ENCODE results near the gene SEZ6L2.
A peak's percentile ranks its signal among the peaks of the same experiment; 100 is the strongest.
"Not testable (repeated sequence)": the region's sequence is repeated elsewhere in the genome, so short reads cannot be mapped to it uniquely, and the experiment has no call there.

Gene SEZ6L2

GRCh38 chr16:29898804-29899515 is 390 bp downstream of the SEZ6L2 start:
- Histone ChIP-seq H3K9me3 (ENCODE audit: control insufficient read depth, insufficient read depth, low read length) (no peaks in the 10 kb centered on the region), H3K27ac (ENCODE audit: low read depth, low read length) (peak overlapping the region; percentile 89), H3K4me3 (ENCODE audit: low read depth, low read length) (peak overlapping the region; percentile 85)

GRCh38 chr16:29898135-29898803 is 1.1 kb downstream of the SEZ6L2 start:
- Histone ChIP-seq H3K27ac (ENCODE audit: low read depth, low read length) (peak overlapping the region; percentile 89), H3K27me3 (ENCODE audit: control insufficient read depth, insufficient read depth, low read length) (no peaks in the 10 kb centered on the region), H3K4me3 (ENCODE audit: low read depth, low read length) (peak overlapping the region; percentile 85), H3K9ac (ENCODE audit: low read depth, low read length) (peak overlapping the region; percentile 39; the same call in 1 of the 2 replicates), H3K4me1 (ENCODE audit: control insufficient read depth, insufficient read depth, low read length) (peaks cover 13% of the 10 kb centered on the region), H3K9me3 (ENCODE audit: control insufficient read depth, insufficient read depth, low read length) (no peaks in the 10 kb centered on the region), H3K36me3 (ENCODE audit: control insufficient read depth, insufficient read depth, low read length) (peaks cover 17% of the 10 kb centered on the region)

More at GRCh38 chr16:29898804-29899515, 390 bp downstream of the SEZ6L2 start:
- Histone ChIP-seq H3K36me3 (ENCODE audit: control insufficient read depth, insufficient read depth, low read length) (peaks cover 18% of the 10 kb centered on the region), H3K27me3 (ENCODE audit: control insufficient read depth, insufficient read depth, low read length) (no peaks in the 10 kb centered on the region), H3K9ac (ENCODE audit: low read depth, low read length) (peak overlapping the region; percentile 39; the same call in 1 of the 2 replicates), H3K4me1 (ENCODE audit: control insufficient read depth, insufficient read depth, low read length) (peaks cover 13% of the 10 kb centered on the region)

GRCh38 chr16:29897333-29897732 is 2.0 kb downstream of the SEZ6L2 start:
- no peak overlapping the region for H3K9ac ChIP-seq (ENCODE audit: low read depth, low read length)
- H3K27ac ChIP-seq (ENCODE audit: low read depth, low read length): no peak overlapping the region
- peaks cover 22% of the 10 kb centered on the region for H3K36me3 ChIP-seq (ENCODE audit: control insufficient read depth, insufficient read depth, low read length)
- H3K27me3 ChIP-seq (ENCODE audit: control insufficient read depth, insufficient read depth, low read length): no peaks in the 10 kb centered on the region
- peaks cover 13% of the 10 kb centered on the region for H3K4me1 ChIP-seq (ENCODE audit: control insufficient read depth, insufficient read depth, low read length)
- no peaks in the 10 kb centered on the region for H3K9me3 ChIP-seq (ENCODE audit: control insufficient read depth, insufficient read depth, low read length)
- H3K4me3 ChIP-seq (ENCODE audit: low read depth, low read length): no peak overlapping the region

GRCh38 chr16:29896841-29897240 is 2.5 kb downstream of the SEZ6L2 start:
- Histone ChIP-seq H3K9ac (ENCODE audit: low read depth, low read length) (no peak overlapping the region), H3K36me3 (ENCODE audit: control insufficient read depth, insufficient read depth, low read length) (peaks cover 25% of the 10 kb centered on the region), H3K9me3 (ENCODE audit: control insufficient read depth, insufficient read depth, low read length) (no peaks in the 10 kb centered on the region), H3K4me3 (ENCODE audit: low read depth, low read length) (no peak overlapping the region), H3K27me3 (ENCODE audit: control insufficient read depth, insufficient read depth, low read length) (no peaks in the 10 kb centered on the region), H3K4me1 (ENCODE audit: control insufficient read depth, insufficient read depth, low read length) (peaks cover 11% of the 10 kb centered on the region), H3K27ac (ENCODE audit: low read depth, low read length) (no peak overlapping the region)

GRCh38 chr16:29894352-29894751 is 5.0 kb downstream of the SEZ6L2 start:
- peaks cover 28% of the 10 kb centered on the region for H3K36me3 ChIP-seq (ENCODE audit: control insufficient read depth, insufficient read depth, low read length)
- H3K27ac ChIP-seq (ENCODE audit: low read depth, low read length): no peak overlapping the region
- no peak overlapping the region for H3K4me3 ChIP-seq (ENCODE audit: low read depth, low read length)
- no peak overlapping the region for H3K9ac ChIP-seq (ENCODE audit: low read depth, low read length)
- no peaks in the 10 kb centered on the region for H3K27me3 ChIP-seq (ENCODE audit: control insufficient read depth, insufficient read depth, low read length)
- H3K9me3 ChIP-seq (ENCODE audit: control insufficient read depth, insufficient read depth, low read length): no peaks in the 10 kb centered on the region
- peaks cover 8% of the 10 kb centered on the region; the same call in 1 of the 2 replicates for H3K4me1 ChIP-seq (ENCODE audit: control insufficient read depth, insufficient read depth, low read length)

- Histone ChIP-seq H3K4me3 (ENCODE audit: low read depth, low read length) (no peak overlapping the region), H3K9me3 (ENCODE audit: control insufficient read depth, insufficient read depth, low read length) (no peaks in the 10 kb centered on the region), H3K27me3 (ENCODE audit: control insufficient read depth, insufficient read depth, low read length) (no peaks in the 10 kb centered on the region), H3K4me1 (ENCODE audit: control insufficient read depth, insufficient read depth, low read length) (peaks cover 8% of the 10 kb centered on the region; the same call in 1 of the 2 replicates), H3K36me3 (ENCODE audit: control insufficient read depth, insufficient read depth, low read length) (peaks cover 28% of the 10 kb centered on the region), H3K9ac (ENCODE audit: low read depth, low read length) (no peak overlapping the region), H3K27ac (ENCODE audit: low read depth, low read length) (no peak overlapping the region)
These were observed 5.8 kb downstream of the SEZ6L2 start for GRCh38 chr16:29893553-29893952.

- Histone ChIP-seq H3K9me3 (ENCODE audit: control insufficient read depth, insufficient read depth, low read length) (no peaks in the 10 kb centered on the region), H3K9ac (ENCODE audit: low read depth, low read length) (no peak overlapping the region), H3K4me1 (ENCODE audit: control insufficient read depth, insufficient read depth, low read length) (no peaks in the 10 kb centered on the region), H3K36me3 (ENCODE audit: control insufficient read depth, insufficient read depth, low read length) (peaks cover 31% of the 10 kb centered on the region), H3K4me3 (ENCODE audit: low read depth, low read length) (no peak overlapping the region), H3K27me3 (ENCODE audit: control insufficient read depth, insufficient read depth, low read length) (no peaks in the 10 kb centered on the region), H3K27ac (ENCODE audit: low read depth, low read length) (no peak overlapping the region)
These were observed 6.9 kb downstream of the SEZ6L2 start for GRCh38 chr16:29892458-29892813.

- no peaks in the 10 kb centered on the region for H3K27me3 ChIP-seq (ENCODE audit: control insufficient read depth, insufficient read depth, low read length)
- H3K4me3 ChIP-seq (ENCODE audit: low read depth, low read length): no peak overlapping the region
- H3K9ac ChIP-seq (ENCODE audit: low read depth, low read length): no peak overlapping the region
- no peaks in the 10 kb centered on the region for H3K4me1 ChIP-seq (ENCODE audit: control insufficient read depth, insufficient read depth, low read length)
- H3K36me3 ChIP-seq (ENCODE audit: control insufficient read depth, insufficient read depth, low read length): peaks cover 31% of the 10 kb centered on the region
- no peaks in the 10 kb centered on the region for H3K9me3 ChIP-seq (ENCODE audit: control insufficient read depth, insufficient read depth, low read length)
- no peak overlapping the region for H3K27ac ChIP-seq (ENCODE audit: low read depth, low read length)
These were observed 7.6 kb downstream of the SEZ6L2 start for GRCh38 chr16:29891525-29892457.

GRCh38 chr16:29889372-29889771 is 10.0 kb downstream of the SEZ6L2 start:
- not testable (repeated sequence) for H3K4me1 ChIP-seq (ENCODE audit: control insufficient read depth, insufficient read depth, low read length); H3K9ac ChIP-seq (ENCODE audit: low read depth, low read length); H3K9me3 ChIP-seq (ENCODE audit: control insufficient read depth, insufficient read depth, low read length); H3K4me3 ChIP-seq (ENCODE audit: low read depth, low read length); H3K27ac ChIP-seq (ENCODE audit: low read depth, low read length); H3K27me3 ChIP-seq (ENCODE audit: control insufficient read depth, insufficient read depth, low read length)
- H3K36me3 ChIP-seq (ENCODE audit: control insufficient read depth, insufficient read depth, low read length): peaks cover 27% of the 10 kb centered on the region

- Histone ChIP-seq H3K36me3 (ENCODE audit: control insufficient read depth, insufficient read depth, low read length) (peaks cover 24% of the 10 kb centered on the region; the same call in 1 of the 2 replicates), H3K9ac (ENCODE audit: low read depth, low read length) (no peak overlapping the region), H3K27ac (ENCODE audit: low read depth, low read length) (no peak overlapping the region), H3K4me1 (ENCODE audit: control insufficient read depth, insufficient read depth, low read length) (no peaks in the 10 kb centered on the region), H3K9me3 (ENCODE audit: control insufficient read depth, insufficient read depth, low read length) (no peaks in the 10 kb centered on the region), H3K27me3 (ENCODE audit: control insufficient read depth, insufficient read depth, low read length) (no peaks in the 10 kb centered on the region), H3K4me3 (ENCODE audit: low read depth, low read length) (no peak overlapping the region)
These were observed 15.4 kb downstream of the SEZ6L2 start for GRCh38 chr16:29883987-29884386.

Data from HUES48 (cell line).